Trophoblast cell (in vitro differentiated cells and primary cell): ENCODE results near the gene STAM2. TPM values are rescaled to one million over a fixed set of nuclear protein-coding genes. Genes with fewer than 3 reads are reported as not detected.

Experiments
- DNase-seq, 2 donors: peaks; one replicate each; pipeline ENCODE4 v3.0.0-alpha.2; 2016
- H2AFZ ChIP-seq: 2 replicates; pipeline ENCODE4 v1.6.1; 2013; ENCODE audit warnings: low read length, moderate library complexity, mild to moderate bottlenecking; ENCODE audit not compliant: insufficient read depth, poor library complexity
- H2AK5ac ChIP-seq: 2 replicates; pipeline ENCODE4 v1.6.1; 2013; ENCODE audit warnings: mild to moderate bottlenecking, low read length
- H2BK120ac ChIP-seq: 2 replicates; pipeline ENCODE4 v1.6.1; 2013; ENCODE audit warnings: low read length, mild to moderate bottlenecking, moderate library complexity; ENCODE audit not compliant: insufficient read depth, poor library complexity
- H2BK12ac ChIP-seq: 2 replicates; pipeline ENCODE4 v1.6.1; 2013; ENCODE audit warnings: mild to moderate bottlenecking, low read length, moderate library complexity
- H2BK5ac ChIP-seq: 2 replicates; pipeline ENCODE4 v1.6.1; 2013; ENCODE audit warnings: low read length, low read depth, moderate library complexity, mild to moderate bottlenecking; ENCODE audit not compliant: poor library complexity
- H3K14ac ChIP-seq: 2 replicates; pipeline ENCODE4 v1.6.1; 2013; ENCODE audit warnings: mild to moderate bottlenecking, low read length
- H3K18ac ChIP-seq: 2 replicates; pipeline ENCODE4 v1.6.1; 2013; ENCODE audit warnings: mild to moderate bottlenecking, low read length
- H3K23ac ChIP-seq: 2 replicates; pipeline ENCODE4 v1.6.1; 2013; ENCODE audit warnings: low read length
- H3K27ac ChIP-seq: 2 replicates; pipeline ENCODE4 v1.5.1; 2013; ENCODE audit warnings: low read depth, mild to moderate bottlenecking, inconsistent platforms, low read length, moderate library complexity
- H3K27me3 ChIP-seq: 2 replicates; pipeline ENCODE4 v1.6.1; 2013; ENCODE audit warnings: inconsistent platforms, mild to moderate bottlenecking, low read length, moderate library complexity; ENCODE audit not compliant: insufficient read depth
- H3K36me3 ChIP-seq, 2 experiments: 1 replicate in 1 of 2; 2 replicates in 1 of 2; pipeline ENCODE4 v1.6.1; 2013; ENCODE audit warnings: low read length in 2 of 2, mild to moderate bottlenecking in 2 of 2, moderate library complexity in 1 of 2; ENCODE audit not compliant: insufficient read depth in 2 of 2, control insufficient read depth in 1 of 2
- H3K4ac ChIP-seq: 2 replicates; pipeline ENCODE4 v1.6.1; 2013; ENCODE audit warnings: low read depth, mild to moderate bottlenecking, low read length, moderate library complexity
- H3K4me1 ChIP-seq, 2 experiments: 1 replicate in 1 of 2; 2 replicates in 1 of 2; pipeline ENCODE4 v1.6.1; 2013; ENCODE audit warnings: low read length in 2 of 2, mild to moderate bottlenecking in 2 of 2, moderate library complexity in 1 of 2; ENCODE audit not compliant: insufficient read depth in 2 of 2, control insufficient read depth in 1 of 2
- H3K4me2 ChIP-seq: 2 replicates; pipeline ENCODE4 v1.6.1; 2013; ENCODE audit warnings: inconsistent platforms, mild to moderate bottlenecking, low read length, moderate library complexity
- H3K4me3 ChIP-seq: 2 replicates; pipeline ENCODE4 v1.5.1; 2013; ENCODE audit warnings: mild to moderate bottlenecking, low read depth, low read length, inconsistent platforms
- H3K79me1 ChIP-seq: one replicate; pipeline ENCODE4 v1.6.1; 2013; ENCODE audit warnings: low read length
- H3K79me2 ChIP-seq: 2 replicates; pipeline ENCODE4 v1.6.1; 2013; ENCODE audit warnings: low read length, mild to moderate bottlenecking; ENCODE audit not compliant: control insufficient read depth, insufficient read depth, poor library complexity
- H3K9ac ChIP-seq: 2 replicates; pipeline ENCODE4 v1.6.1; 2013; ENCODE audit warnings: mild to moderate bottlenecking, low read length
- H3K9me3 ChIP-seq: 2 replicates; pipeline ENCODE4 v1.6.1; 2013; ENCODE audit warnings: low read depth, mild to moderate bottlenecking, control low read depth, inconsistent platforms, low read length; ENCODE audit not compliant: insufficient read depth
- H4K12ac ChIP-seq: 2 replicates; pipeline ENCODE4 v1.6.1; 2013; ENCODE audit warnings: low read depth, mild to moderate bottlenecking, low read length, moderate library complexity
- H4K8ac ChIP-seq: 2 replicates; pipeline ENCODE4 v1.6.1; 2013; ENCODE audit warnings: low read depth, mild to moderate bottlenecking, low read length, moderate library complexity
- H4K91ac ChIP-seq: one replicate; pipeline ENCODE4 v1.6.1; 2013; ENCODE audit warnings: low read depth, mild to moderate bottlenecking, low read length, moderate library complexity
- WGBS: extraction: QIAGEN DNeasy Blood & Tissue Kit; methylation state at CpG from one replicate; pipeline ENCODE4 v1.1.7; 2013; ENCODE audit warnings: missing lambda C conversion rate; ENCODE audit not compliant: insufficient read length, insufficient coverage; ENCODE audit errors: extremely low coverage; 5-methylcytosine and 5-hydroxymethylcytosine counted together
- polyA plus RNA-seq: library from polyadenylated mRNA; stranded (reverse); fragments of 200-250 nt; gene quantifications from 2 replicates; pipeline ENCODE4 v1.2.3, GENCODE V29; 2013

STAM2 gene
- polyA plus RNA-seq, result 18.7 and 19.3 TPM in 2 replicates

DNA sequence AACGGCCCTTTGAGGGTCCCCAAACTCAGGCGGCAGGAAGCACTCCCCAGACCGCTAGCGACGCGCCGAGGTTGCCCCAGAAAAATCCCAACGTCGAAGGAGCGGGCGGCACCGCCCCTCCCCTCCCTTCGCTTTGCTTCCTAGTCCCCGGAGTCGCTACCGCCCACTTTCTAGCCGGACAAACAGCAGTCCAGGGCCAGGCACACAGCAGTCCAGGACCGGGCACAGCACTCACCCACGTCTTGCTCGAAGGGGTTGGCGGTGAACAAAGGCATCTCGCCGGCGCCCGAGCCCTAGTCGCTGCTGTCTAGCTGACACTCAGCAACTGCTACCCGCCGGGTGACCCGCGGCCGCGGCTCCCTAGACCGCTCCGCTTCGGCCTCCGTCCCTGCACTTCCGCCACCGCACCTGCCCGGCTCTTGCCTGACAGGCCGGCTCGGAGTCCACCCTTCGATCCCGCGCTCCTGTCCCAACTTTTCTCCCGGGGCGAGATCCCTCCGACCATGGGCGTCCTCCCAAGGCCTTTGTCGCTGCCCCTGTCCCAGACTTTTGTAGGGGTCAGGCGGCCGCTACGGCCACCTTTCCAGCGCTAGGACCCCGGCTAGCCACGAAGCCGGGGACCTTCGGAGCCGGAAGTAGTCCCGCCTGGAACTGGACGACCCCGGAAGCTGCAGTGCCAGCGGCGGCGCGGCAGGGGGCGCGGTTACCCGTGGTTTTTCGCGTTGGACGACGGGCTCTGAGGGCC is at the start of gene STAM2:
STAM2 (minus strand) TSS at position 396 of the 745 bp plus-strand sequence; CDS start at position 275, 121 bp downstream.
- H3K4ac ChIP-seq, result peak within 1 kb of the TSS; percentile 81
- peak within 1 kb of the TSS; percentile 95 for H3K9ac ChIP-seq
- H3K36me3 ChIP-seq, result no peaks in the 10 kb centered on the region
- peak within 1 kb of the TSS; percentile 98 for H4K12ac ChIP-seq
- peak within 1 kb of the TSS; percentile 84 for H3K27ac ChIP-seq
- peaks cover 11% of the 10 kb centered on the region for H3K79me1 ChIP-seq
- peak within 1 kb of the TSS; percentile 45 for H2BK12ac ChIP-seq
- peak within 1 kb of the TSS; percentile 91 for H2BK120ac ChIP-seq
- H3K4me3 ChIP-seq, result peak within 1 kb of the TSS; percentile 97
- peak within 1 kb of the TSS; percentile 98 for H3K14ac ChIP-seq
- no peak within 1 kb of the TSS for H3K23ac ChIP-seq
- WGBS, result no CpG with 5 or more reads among the region's 72 CpGs
- peak within 1 kb of the TSS; percentile 99 for H2AFZ ChIP-seq
- peak within 1 kb of the TSS; percentile 95 for H3K18ac ChIP-seq
- H3K79me2 ChIP-seq, result peaks cover 7% of the 10 kb centered on the region
- peaks cover 0 to 3% of the 10 kb centered on the region in 2 experiments for H3K4me1 ChIP-seq
- no peaks in the 10 kb centered on the region for H3K9me3 ChIP-seq
- DNase-seq, result peak; percentile 88 to 97
- no peak within 1 kb of the TSS for H2AK5ac ChIP-seq
- H4K8ac ChIP-seq, result peak within 1 kb of the TSS; percentile 99
- peak within 1 kb of the TSS; percentile 96 for H2BK5ac ChIP-seq
- H4K91ac ChIP-seq, result peak within 1 kb of the TSS; percentile 94
- H3K4me2 ChIP-seq, result peak within 1 kb of the TSS; percentile 72
- H3K27me3 ChIP-seq, result no peaks in the 10 kb centered on the region

DNA sequence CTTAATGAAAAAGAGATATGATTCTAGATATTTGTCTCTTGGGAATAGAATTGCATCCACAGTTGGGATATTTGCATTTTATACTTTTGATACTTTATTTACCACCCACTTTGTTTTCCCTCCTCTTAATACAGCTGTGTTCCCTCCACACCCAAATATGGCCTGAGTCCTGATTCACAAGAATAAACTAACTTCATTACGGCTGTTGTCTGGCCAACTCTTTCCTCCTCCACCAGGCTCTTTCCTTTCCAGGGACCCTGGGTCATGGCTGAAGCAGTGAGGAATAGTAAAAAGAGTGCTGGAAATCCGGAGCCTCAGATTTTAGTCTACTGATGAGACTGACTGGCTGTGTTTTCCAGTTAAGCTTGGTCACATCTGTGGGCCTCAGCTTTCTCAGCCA is 48.4 kb upstream of the STAM2 start:
- Histone ChIP-seq H3K4me3 (no peak overlapping the region), H4K8ac (no peak overlapping the region), H3K18ac (no peak overlapping the region), H3K4me2 (no peak overlapping the region), H3K23ac (no peak overlapping the region), H3K27me3 (no peaks in the 10 kb centered on the region), H3K27ac (no peak overlapping the region), H2AFZ (no peak overlapping the region), H2AK5ac (no peak overlapping the region), H2BK5ac (peak overlapping the region; percentile 21), H3K79me1 (peaks cover 6% of the 10 kb centered on the region), H4K12ac (no peak overlapping the region), H3K9ac (no peak overlapping the region), H3K9me3 (no peaks in the 10 kb centered on the region), H3K4ac (no peak overlapping the region), H2BK12ac (no peak overlapping the region), H2BK120ac (peak overlapping the region; percentile 60), H3K79me2 (no peaks in the 10 kb centered on the region), H3K14ac (peak overlapping the region; percentile 44), H4K91ac (no peak overlapping the region), H3K36me3 (no peaks in the 10 kb centered on the region), H3K4me1 (no peaks in the 10 kb centered on the region)
- no peak for DNase-seq
- WGBS, result no CpG with 5 or more reads among the region's 2 CpGs

DNA sequence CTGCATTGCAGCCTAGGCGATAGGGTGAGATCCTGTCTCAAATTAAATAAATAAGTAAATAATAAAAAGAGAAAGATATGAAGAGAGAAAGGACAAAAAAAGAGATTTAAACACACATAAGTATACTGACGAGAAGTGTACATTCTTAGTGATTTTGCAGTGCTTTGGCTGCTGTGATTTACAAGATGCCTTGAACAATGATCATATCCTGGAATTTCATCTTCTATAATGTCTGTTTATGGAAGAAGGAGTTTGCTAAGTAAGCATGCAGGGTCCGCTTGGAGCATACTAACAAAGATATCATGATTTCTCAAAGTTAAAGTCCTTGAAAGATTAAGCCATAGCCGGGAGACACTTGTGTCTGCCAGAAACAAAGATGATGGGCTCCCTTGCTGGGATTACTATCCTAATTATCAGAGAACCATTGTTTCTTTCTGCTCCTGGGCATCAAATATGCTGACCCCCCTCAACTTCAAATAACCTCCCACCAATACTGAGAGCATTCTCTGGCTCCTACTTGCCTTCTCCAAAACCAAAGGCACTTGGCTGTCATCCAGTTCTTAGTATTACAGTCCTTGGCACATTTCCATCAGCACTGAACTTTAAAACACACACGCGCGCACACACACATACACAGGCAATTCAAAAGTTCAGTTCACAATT is 47.5 kb upstream of the STAM2 start:
- Histone ChIP-seq H4K8ac (no peak overlapping the region), H3K18ac (no peak overlapping the region), H3K79me2 (peaks cover 2% of the 10 kb centered on the region), H3K9ac (no peak overlapping the region), H2AFZ (no peak overlapping the region), H2BK12ac (no peak overlapping the region), H4K12ac (no peak overlapping the region), H3K23ac (no peak overlapping the region), H2BK120ac (no peak overlapping the region), H3K4ac (no peak overlapping the region), H3K4me3 (no peak overlapping the region), H3K27ac (no peak overlapping the region), H3K4me1 (no peaks in the 10 kb centered on the region), H3K14ac (no peak overlapping the region), H4K91ac (no peak overlapping the region), H3K27me3 (no peaks in the 10 kb centered on the region), H2BK5ac (no peak overlapping the region), H3K79me1 (peaks cover 6% of the 10 kb centered on the region), H3K4me2 (no peak overlapping the region), H2AK5ac (no peak overlapping the region), H3K36me3 (no peaks in the 10 kb centered on the region), H3K9me3 (no peaks in the 10 kb centered on the region)
- no CpG with 5 or more reads among the region's 7 CpGs for WGBS
- DNase-seq, result no peak

DNA sequence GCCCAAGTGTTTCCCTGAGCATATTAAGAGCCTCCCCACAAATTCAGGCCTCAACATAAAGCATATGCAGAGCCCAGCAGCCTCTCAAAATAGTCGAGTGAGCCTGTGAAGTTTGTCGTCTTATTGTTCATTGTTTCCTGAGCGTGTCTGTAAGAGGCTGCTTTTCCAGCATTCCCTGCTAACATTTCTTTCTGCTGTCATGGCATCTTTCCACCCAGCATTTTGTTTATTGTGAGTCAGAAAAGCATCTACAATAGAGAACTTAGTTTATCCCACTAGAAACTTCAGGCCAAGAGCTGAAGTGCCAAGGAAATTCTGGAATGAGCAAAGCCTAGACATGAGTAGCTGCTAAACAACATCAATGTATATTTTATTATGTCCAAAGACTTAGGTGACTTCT is 46.3 kb upstream of the STAM2 start:
- no peak overlapping the region for H3K4me2 ChIP-seq
- H2AK5ac ChIP-seq, result no peak overlapping the region
- no peak overlapping the region for H3K9ac ChIP-seq
- no peak overlapping the region for H3K23ac ChIP-seq
- no peak overlapping the region for H4K91ac ChIP-seq
- no peaks in the 10 kb centered on the region for H3K9me3 ChIP-seq
- no CpG with 5 or more reads among the region's 3 CpGs for WGBS
- H3K4me1 ChIP-seq, result no peaks in the 10 kb centered on the region
- no peak overlapping the region for H3K4ac ChIP-seq
- no peak overlapping the region for H3K4me3 ChIP-seq
- H2BK5ac ChIP-seq, result no peak overlapping the region
- H2BK12ac ChIP-seq, result no peak overlapping the region
- no peak overlapping the region for H3K18ac ChIP-seq
- peaks cover 3% of the 10 kb centered on the region for H3K79me1 ChIP-seq
- H3K27ac ChIP-seq, result no peak overlapping the region
- H3K36me3 ChIP-seq, result no peaks in the 10 kb centered on the region
- DNase-seq, result no peak
- H3K14ac ChIP-seq, result no peak overlapping the region
- peaks cover 2% of the 10 kb centered on the region for H3K79me2 ChIP-seq
- no peak overlapping the region for H2BK120ac ChIP-seq
- no peak overlapping the region for H4K12ac ChIP-seq
- H2AFZ ChIP-seq, result no peak overlapping the region
- H3K27me3 ChIP-seq, result no peaks in the 10 kb centered on the region
- no peak overlapping the region for H4K8ac ChIP-seq
